NCI-H2227 (cell line): ENCODE results near the gene CACYBP.

Experiments
- DNase-seq: peaks from one replicate; lab custom pipeline; 2025; ENCODE audit not compliant: unreplicated experiment; lab: John Stamatoyannopoulos, UW

The CACYBP gene, protein sequence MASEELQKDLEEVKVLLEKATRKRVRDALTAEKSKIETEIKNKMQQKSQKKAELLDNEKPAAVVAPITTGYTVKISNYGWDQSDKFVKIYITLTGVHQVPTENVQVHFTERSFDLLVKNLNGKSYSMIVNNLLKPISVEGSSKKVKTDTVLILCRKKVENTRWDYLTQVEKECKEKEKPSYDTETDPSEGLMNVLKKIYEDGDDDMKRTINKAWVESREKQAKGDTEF

GRCh38 chr1:174999936-175000696, at the start of gene CACYBP:
Gene CACYBP, plus strand, starts transcription at chr1:174999947. Its CDS starts 234 bp downstream, at chr1:175000181.
- DNase-seq = peak; percentile 67

DNA sequence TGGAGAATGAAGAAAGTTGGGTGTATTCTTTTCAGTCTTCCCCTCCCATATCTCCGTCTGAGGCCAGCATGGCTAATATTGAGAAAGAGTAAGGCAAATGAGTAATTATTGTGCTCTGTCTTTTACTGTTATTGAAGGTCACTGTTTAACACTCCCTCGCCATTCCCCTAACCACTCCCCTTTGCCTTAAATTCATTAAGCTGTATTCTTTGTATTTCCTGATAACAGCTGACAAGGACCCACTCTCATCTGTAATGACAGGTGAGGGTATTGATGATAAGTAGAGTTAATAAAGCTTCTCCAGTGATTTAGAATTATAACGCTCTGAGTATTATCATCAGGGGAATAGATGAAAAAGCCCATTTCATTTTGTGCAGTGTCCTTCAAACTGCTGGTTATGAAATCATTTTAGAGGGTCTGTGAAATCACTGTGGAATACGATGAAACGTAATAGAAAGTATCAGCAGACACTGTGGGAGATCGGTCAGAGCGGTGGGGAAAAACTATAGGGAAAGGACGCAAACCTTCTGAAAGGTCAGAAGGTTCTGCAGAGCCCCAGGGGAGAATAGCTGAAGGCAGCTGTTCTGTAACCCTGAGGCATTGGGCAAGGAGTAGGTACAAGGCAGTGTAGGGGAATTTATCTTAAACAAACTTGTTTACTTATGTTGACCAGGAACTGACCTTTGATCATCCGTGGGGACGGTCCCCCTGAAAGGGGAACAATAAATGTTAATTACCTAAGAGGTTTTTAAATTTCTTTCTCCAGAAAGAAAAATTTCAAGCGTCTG, 46.3 kb upstream of the CACYBP start:
- peak; percentile 10 for DNase-seq

- peak; percentile 48 for DNase-seq
These were observed 45.7 kb upstream of the CACYBP start for GRCh38 chr1:174954073-174954460.

GRCh38 chr1:174954671-174955669, 44.8 kb upstream of the CACYBP start:
- DNase-seq = no peak

GRCh38 chr1:174956086-174956485, 43.7 kb upstream of the CACYBP start:
- no peak for DNase-seq

- no peak for DNase-seq
These were observed 42.8 kb upstream of the CACYBP start for GRCh38 chr1:174956976-174957375.

DNA sequence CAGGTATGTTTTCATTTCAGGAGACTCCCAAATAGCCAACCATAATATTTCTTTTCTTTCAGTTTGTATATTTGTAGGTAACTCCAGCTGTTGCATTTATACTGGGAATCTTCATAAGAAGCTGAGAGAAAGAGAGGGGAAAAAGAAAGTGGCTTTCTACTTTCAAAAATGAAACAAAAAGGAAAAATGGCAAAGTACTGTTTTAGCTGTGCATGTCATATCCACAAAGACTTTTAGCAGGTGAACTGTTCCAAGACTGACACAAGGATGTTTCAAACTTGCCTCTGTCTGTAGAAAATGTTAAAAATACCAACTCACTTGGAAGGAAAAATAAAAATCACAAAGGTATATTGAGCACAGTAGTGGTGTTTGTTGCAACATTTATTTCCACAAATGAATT, 41.9 kb upstream of the CACYBP start:
- no peak for DNase-seq

GRCh38 chr1:174958396-174958795, 41.4 kb upstream of the CACYBP start:
- no peak for DNase-seq

GRCh38 chr1:174960362-174960761, 39.4 kb upstream of the CACYBP start:
- no peak for DNase-seq

DNA sequence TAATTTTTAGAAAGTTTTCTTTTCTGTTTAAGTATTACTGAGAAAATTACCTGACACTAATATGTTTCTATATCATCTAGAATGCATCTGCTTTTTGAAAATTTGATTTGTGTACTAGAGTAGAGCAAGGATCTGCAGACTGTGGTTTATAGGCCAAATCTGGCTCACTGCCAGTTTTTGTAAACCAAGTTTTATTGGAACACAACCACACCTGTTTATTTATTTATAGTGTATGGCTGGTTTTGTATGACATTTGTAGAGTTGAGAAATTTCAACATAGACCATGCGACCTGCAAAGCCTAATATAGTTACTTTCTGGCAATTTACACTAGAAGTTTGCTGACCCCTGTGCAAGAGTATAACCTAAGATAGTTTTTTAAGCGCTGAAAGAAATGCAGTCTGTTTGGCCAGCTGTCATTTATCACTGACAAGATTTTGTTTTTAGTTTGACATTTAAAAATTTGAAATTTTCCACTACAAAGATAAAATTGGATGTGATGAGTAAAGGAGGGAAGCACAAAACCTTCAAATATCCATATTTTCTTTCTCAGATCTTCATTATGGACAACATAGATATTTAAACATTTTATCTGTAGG, 36.1 kb upstream of the CACYBP start:
- no peak for DNase-seq

DNA sequence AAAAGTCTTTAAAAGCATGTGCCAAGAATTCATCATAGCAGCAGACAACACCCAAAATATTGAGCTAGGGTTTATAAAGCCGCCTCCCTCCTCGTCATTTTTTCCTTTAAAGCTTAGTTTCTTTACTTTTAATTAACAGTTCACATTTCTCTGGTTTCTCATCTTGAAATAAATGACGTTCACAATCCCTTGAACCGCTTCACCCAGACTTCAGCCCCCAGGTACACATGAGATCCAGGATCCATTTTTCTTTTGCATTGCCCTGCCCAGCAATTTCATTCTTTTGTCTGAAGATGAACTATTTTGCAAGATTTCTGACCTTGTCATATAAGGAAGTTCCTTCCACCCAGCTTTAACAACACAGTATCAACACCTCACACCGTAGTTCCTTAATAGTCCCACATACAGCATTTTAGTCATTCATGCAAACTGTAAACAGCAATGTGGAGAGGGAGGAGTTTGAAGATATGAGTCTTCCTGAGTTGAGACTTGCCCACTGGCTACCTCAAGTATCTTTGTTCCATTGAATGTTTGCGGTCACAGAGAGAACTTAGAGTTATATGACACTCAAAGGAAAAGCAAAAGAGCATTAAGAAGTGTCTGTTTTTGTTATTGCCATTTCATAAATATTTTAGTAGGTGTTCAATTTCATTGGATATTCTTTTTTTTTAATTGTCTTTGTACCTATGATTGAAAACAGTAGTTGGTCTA, 35.3 kb upstream of the CACYBP start:
- DNase-seq = no peak

DNA sequence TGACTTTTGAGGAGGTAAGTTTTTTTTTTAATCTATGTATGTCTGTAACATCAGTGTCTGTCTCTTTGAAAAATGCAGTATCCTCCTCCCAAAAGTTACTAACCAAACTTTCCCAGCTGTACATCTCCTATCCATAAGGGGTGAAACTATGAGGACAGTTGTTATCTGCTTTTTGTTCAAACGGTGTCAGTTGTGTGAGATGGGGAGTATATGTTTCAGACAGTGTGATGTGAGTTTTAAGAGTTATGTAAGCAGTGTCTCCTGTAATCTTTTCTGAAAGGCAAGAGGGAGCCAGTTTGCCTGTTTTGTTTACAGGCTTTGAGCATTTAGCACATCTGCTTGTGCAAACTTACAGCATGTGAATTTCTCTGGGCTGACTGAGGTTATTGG, 34.8 kb upstream of the CACYBP start:
- no peak for DNase-seq

DNA sequence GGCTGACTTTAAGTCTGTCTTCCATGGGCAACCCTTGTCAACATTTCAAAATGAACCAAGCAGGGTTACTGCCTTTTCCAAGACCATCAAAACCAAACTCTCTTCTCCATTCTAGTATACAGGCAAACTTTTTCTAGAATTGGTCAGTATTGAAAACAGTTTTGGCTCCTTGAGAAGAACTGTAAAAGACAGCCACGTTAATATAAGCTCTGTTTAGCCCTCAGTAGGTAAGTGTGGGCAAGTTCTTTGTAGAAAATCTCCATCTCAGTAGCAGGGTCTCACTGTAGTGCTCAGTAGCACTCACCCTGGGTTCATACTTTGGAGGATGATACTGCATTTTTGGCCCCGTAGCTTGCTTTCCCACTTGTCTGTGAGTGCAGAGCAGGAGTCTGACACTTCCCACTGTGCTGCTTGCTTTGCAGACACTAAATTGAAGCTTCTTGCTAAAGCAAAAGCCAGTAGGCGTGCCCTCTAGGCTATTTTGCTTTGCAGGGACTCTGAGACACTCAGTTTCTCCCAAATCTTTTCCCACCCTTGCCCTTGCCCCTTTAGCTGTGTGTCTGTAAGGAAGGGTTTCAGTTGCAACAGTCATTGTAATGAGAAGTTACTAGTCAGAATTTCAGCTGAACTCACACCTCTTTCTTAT, 34.3 kb upstream of the CACYBP start:
- DNase-seq = peak; percentile 48

- DNase-seq = no peak
These were observed 33.7 kb upstream of the CACYBP start for GRCh38 chr1:174966008-174966572.

DNA sequence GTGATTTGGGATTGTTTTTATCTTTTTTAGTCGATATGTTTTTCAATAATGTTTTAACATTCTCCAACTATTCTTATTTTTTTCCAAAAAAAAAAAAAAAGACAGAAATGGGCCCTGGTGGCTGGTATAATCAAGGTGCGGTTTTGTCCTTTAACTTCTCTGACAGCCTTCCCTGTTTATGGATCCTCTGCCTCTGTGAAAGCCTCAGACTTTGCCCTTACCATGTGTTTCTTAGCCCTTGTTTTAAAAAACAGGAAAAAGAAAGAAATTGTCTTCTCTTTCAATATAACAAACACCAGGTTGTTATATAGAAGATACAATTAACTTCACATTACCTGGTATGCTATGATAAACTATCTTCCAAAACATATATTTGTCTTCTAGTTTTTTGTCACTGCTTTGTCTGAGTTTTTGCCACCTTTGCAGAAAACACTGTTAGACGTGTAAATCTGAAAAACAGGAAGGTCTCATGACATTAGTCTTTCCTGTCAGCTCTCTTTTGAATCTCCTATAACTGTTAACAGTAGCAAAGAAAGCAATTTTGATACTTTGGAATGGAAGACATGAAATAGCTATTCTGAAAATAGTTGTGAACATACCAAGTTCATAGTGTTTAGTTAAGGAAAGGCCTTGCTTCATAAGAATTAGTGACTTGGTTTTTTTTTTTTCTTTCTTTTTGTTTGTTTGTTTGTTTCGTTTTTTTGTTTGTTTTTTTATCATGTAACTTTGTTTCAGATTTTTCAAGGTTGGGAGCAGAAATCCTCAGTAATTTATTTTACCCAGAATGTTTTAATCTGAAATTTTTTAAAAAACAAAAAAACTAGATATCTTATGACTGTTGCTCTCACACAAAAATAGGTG, 31.7 kb upstream of the CACYBP start:
- DNase-seq = no peak

GRCh38 chr1:174968750-174969244, 30.9 kb upstream of the CACYBP start:
- DNase-seq = no peak

GRCh38 chr1:174969977-174970376, 29.8 kb upstream of the CACYBP start:
- DNase-seq = no peak

GRCh38 chr1:174971466-174971865, 28.3 kb upstream of the CACYBP start:
- no peak for DNase-seq
